Left ventricle myocardium inferior (tissue), 1 donor: ENCODE data around the gene GADL1. TPM values are rescaled to one million over a fixed set of nuclear protein-coding genes. Genes with fewer than 3 reads are reported as not detected.
A peak's percentile ranks its signal among the peaks of the same experiment; 100 is the strongest.

Experiments used
- DNase-seq: peaks from one replicate; pipeline ENCODE4 v3.0.0-alpha.2; 2020
- H3K27ac ChIP-seq: fragments of 200-600 bp; replicated peaks from 2 replicates; pipeline ENCODE4 v1.8.0; 2021
- H3K27me3 ChIP-seq: fragments of 200-600 bp; 2 replicates; pipeline ENCODE4 v1.8.0; 2021; ENCODE audit warnings: low read depth
- H3K36me3 ChIP-seq: fragments of 200-600 bp; 2 replicates; pipeline ENCODE4 v1.8.0; 2021
- H3K4me1 ChIP-seq: fragments of 200-600 bp; 2 replicates; pipeline ENCODE4 v1.8.0; 2021
- H3K4me3 ChIP-seq: fragments of 200-600 bp; 2 replicates; pipeline ENCODE4 v1.8.0; 2021; ENCODE audit warnings: mild to moderate bottlenecking, moderate library complexity
- H3K9me3 ChIP-seq: fragments of 200-600 bp; replicated peaks from 2 replicates; pipeline ENCODE4 v1.8.0; 2021
- intact Hi-C: fragments of 100-400 bp; cut with micrococcal nuclease; formaldehyde crosslinking; loops from one replicate; pipeline ENCODE4 v1.11.0; 2022
- long read RNA-seq: library from polyadenylated mRNA; unstranded; transcript quantifications from one replicate; pipeline ENCODE4 v2.0.0, GENCODE V29; 2021
- total RNA-seq: library from RNA; stranded (reverse); fragmentation: NEBNext Ultra II Directional; extraction: Animal tissue kit (Norgen Biotek cat#: 25700); gene quantifications from one replicate; pipeline ENCODE4 v1.2.1, GENCODE V29; 2021
- TF ChIP-seq, protein P1 (sequence below): fragments of 200-600 bp; IDR thresholded peaks from 2 replicates; pipeline ENCODE4 v1.8.0; 2021; ENCODE audit warnings: antibody characterized with exemption, mild to moderate bottlenecking, borderline replicate concordance
- donor health status: DM: no; HTN: yes; CAD: no; lungs with severe emphysema.

GADL1 gene, protein sequence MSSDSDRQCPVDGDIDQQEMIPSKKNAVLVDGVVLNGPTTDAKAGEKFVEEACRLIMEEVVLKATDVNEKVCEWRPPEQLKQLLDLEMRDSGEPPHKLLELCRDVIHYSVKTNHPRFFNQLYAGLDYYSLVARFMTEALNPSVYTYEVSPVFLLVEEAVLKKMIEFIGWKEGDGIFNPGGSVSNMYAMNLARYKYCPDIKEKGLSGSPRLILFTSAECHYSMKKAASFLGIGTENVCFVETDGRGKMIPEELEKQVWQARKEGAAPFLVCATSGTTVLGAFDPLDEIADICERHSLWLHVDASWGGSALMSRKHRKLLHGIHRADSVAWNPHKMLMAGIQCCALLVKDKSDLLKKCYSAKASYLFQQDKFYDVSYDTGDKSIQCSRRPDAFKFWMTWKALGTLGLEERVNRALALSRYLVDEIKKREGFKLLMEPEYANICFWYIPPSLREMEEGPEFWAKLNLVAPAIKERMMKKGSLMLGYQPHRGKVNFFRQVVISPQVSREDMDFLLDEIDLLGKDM
- 0.11 TPM for total RNA-seq
- long read RNA-seq: 0 reads

DNA sequence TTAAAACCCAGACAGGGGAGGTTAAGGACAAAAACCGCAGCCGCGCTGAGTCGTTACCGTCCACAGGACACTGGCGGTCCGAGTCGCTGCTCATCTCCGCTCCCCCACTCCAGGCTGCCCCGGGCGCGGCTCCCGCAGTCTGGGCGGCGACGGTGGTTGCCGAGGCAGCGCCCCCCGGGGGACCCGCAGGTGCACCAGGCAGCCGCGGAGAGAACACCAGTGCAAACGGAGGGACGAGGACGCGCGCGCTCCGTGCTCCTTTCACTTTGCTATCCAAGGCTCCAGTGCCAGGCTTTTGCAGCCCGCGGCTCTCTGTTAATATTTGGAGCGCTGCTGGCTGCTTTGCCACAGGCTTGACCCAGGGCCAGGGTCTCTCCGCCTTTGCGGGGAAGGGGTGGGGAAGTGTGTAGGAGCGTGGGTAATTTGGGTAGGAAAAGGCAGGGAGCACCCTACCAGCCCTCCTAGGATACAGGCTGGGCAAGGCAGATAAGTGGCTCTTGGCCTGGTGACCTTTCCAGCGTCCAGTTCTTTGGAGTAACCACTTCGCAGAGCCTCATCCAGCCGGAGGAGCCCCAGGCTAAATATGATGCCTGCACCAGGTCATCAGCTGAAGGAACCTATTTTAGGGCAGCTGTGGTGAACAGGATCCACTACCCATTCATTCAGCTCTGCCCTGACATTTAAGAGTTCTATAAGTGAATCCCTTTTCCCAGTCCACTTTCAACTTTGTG, at the start of gene GADL1:
TSS of gene GADL1 (minus strand) at position 141 of the 731 bp plus-strand sequence. CDS start at position 94, 47 bp downstream.
- TF ChIP-seq, protein P1, sequence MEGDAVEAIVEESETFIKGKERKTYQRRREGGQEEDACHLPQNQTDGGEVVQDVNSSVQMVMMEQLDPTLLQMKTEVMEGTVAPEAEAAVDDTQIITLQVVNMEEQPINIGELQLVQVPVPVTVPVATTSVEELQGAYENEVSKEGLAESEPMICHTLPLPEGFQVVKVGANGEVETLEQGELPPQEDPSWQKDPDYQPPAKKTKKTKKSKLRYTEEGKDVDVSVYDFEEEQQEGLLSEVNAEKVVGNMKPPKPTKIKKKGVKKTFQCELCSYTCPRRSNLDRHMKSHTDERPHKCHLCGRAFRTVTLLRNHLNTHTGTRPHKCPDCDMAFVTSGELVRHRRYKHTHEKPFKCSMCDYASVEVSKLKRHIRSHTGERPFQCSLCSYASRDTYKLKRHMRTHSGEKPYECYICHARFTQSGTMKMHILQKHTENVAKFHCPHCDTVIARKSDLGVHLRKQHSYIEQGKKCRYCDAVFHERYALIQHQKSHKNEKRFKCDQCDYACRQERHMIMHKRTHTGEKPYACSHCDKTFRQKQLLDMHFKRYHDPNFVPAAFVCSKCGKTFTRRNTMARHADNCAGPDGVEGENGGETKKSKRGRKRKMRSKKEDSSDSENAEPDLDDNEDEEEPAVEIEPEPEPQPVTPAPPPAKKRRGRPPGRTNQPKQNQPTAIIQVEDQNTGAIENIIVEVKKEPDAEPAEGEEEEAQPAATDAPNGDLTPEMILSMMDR: no peak
- Histone ChIP-seq H3K4me3 (peak within 1 kb of the TSS; percentile 71), H3K4me1 (peaks cover 13% of the 10 kb centered on the region), H3K27ac (no peak within 1 kb of the TSS), H3K9me3 (no peaks in the 10 kb centered on the region), H3K27me3 (peaks cover 31% of the 10 kb centered on the region), H3K36me3 (no peaks in the 10 kb centered on the region)
- intact Hi-C loops: no loop called here
- peak; percentile 24 for DNase-seq

DNA sequence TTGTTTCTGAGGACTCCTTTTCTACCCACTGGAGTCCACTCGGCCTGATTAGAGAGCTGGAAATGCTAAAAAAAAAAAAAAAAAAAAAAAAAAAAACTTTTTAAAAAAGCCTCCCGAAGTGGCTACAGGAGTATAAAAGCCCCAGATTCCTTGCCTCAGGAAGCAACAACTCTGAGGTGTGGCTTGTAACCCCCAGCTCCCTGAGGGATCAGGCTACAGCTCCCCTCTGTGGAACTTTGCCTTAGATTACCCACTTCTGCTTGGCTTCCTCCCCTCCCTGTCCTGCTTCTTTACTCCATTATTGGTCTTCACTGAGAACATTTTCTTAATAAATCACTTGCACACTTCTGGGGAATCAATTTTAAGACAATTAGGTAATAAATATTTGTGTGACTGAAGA, 49.7 kb upstream of the GADL1 start:
- H3K36me3 ChIP-seq: no peaks in the 10 kb centered on the region
- H3K9me3 ChIP-seq: peaks cover 6% of the 10 kb centered on the region
- H3K4me1 ChIP-seq: no peaks in the 10 kb centered on the region
- H3K27ac ChIP-seq: no peak overlapping the region
- DNase-seq: no peak
- H3K4me3 ChIP-seq: no peak overlapping the region
- H3K27me3 ChIP-seq: peaks cover 4% of the 10 kb centered on the region
- TF ChIP-seq, protein P1: no peak
- intact Hi-C loops: no loop called here

DNA sequence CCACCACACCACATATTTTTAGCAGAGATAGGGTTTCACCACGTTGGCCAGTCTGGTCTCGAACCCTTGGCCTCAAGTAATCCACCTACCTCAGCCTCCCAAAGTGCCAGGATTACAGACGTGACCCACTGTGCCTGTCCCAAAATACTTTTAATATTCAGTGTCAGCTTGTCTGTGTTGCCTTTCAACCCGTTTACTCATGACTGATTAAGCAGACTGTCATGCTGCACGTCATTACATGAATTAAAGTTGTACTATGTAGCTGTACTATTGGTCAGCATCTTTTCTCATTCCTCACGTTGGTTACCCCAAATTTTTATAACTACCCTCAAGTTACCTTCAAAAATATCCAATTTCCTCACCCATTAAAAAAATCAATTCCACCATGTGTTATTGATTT, 48.7 kb upstream of the GADL1 start:
- Histone ChIP-seq H3K36me3 (no peaks in the 10 kb centered on the region), H3K27me3 (peaks cover 4% of the 10 kb centered on the region), H3K4me3 (no peak overlapping the region), H3K27ac (no peak overlapping the region), H3K9me3 (peaks cover 6% of the 10 kb centered on the region), H3K4me1 (no peaks in the 10 kb centered on the region)
- intact Hi-C loops: no loop called here
- no peak for DNase-seq
- TF ChIP-seq, protein P1: no peak

DNA sequence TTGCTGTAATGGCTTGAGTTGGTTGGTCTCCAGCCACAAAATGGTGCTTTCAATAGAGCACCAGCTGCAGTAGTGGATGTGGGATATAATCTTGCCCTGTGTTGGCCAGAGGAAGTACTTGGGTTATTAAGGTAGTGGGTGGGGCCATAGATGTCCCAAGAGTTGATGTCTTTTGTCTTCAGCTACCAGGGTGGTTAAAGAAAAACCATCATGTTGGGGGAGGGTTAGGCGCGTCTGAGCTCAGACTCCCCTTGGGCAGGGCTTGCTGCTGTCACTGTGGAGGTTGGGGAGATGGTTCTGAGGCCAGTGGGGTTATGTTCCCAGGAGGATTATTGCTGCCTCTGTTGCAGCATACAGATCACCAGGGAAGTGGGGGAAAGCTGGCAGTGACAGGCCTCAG, 46.9 kb upstream of the GADL1 start:
- H3K27me3 ChIP-seq: peaks cover 3% of the 10 kb centered on the region
- H3K27ac ChIP-seq: no peak overlapping the region
- peaks cover 6% of the 10 kb centered on the region for H3K9me3 ChIP-seq
- H3K36me3 ChIP-seq: no peaks in the 10 kb centered on the region
- H3K4me1 ChIP-seq: no peaks in the 10 kb centered on the region
- intact Hi-C loops: no loop called here
- no peak for DNase-seq
- H3K4me3 ChIP-seq: no peak overlapping the region
- TF ChIP-seq, protein P1: no peak

DNA sequence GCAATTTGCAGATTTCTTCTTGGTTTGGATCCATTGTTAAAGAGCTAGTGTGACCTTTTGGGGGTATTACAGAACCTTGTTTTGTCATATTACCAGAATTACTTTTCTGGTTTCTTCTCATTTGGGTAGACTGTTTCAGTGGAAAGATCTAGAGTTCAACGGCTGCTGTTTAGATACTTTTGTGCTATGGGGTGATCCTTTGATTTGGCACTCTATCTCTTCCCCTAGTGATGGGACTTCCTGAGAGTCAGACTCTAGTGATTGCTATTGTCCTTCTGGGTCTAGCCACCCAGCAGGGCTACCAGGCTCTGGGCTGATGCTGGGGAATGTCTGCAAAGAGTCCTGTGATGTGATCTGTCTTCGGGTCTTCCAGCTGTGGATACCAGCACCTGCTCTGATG, 46.3 kb upstream of the GADL1 start:
- DNase-seq: no peak
- H3K36me3 ChIP-seq: no peaks in the 10 kb centered on the region
- intact Hi-C loops: no loop called here
- TF ChIP-seq, protein P1: no peak
- H3K27me3 ChIP-seq: no peaks in the 10 kb centered on the region
- no peak overlapping the region for H3K4me3 ChIP-seq
- no peak overlapping the region for H3K27ac ChIP-seq
- H3K4me1 ChIP-seq: no peaks in the 10 kb centered on the region
- peaks cover 6% of the 10 kb centered on the region for H3K9me3 ChIP-seq
